AG04450 (cell line): ENCODE measurements around the gene BSPRY. TPM values are rescaled to one million over a fixed set of nuclear protein-coding genes. Genes with fewer than 3 reads are reported as not detected.

Experiments used
- CTCF ChIA-PET: fragments of 300-600, 350-600 bp; formaldehyde crosslinking; extraction: SDS; loops from one replicate; lab custom pipeline; 2022; ENCODE audit warnings: antibody characterized with exemption, inconsistent platforms; lab: Charles Lee
- POLR2A ChIA-PET: fragments of 350-600 bp; formaldehyde crosslinking; extraction: SDS; loops from one replicate; lab custom pipeline; 2021; ENCODE audit warnings: antibody characterized with exemption, inconsistent platforms; lab: Yijun Ruan, JAX
- DNase-seq: peaks from one replicate; pipeline ENCODE4 v3.0.0-alpha.2; 2011; ENCODE audit warnings: low read depth, low spot score
- H3K27ac ChIP-seq: one replicate; pipeline ENCODE4 v1.5.1; 2012; ENCODE audit warnings: low read depth, low read length, control low read depth
- H3K27me3 ChIP-seq: one replicate; pipeline ENCODE4 v1.6.0; 2012; ENCODE audit warnings: low read length; ENCODE audit not compliant: control insufficient read depth, insufficient read depth
- H3K4me3 ChIP-seq: 2 replicates; pipeline ENCODE4 v1.5.1; 2011; ENCODE audit warnings: mild to moderate bottlenecking, low read depth, low read length, control low read depth
- H3K9me3 ChIP-seq: 2 replicates; pipeline ENCODE4 v1.5.1; 2012; ENCODE audit warnings: low read length; ENCODE audit not compliant: control insufficient read depth, insufficient read depth
- CTCF ChIP-seq: IDR thresholded peaks from 2 replicates; pipeline ENCODE4 v1.5.1; 2011; ENCODE audit warnings: low read depth, low read length, control low read depth, inconsistent platforms
- polyA plus RNA-seq: library from polyadenylated mRNA; depleted of rRNA; stranded (reverse); fragments of >200 nt; gene quantifications from 2 replicates; pipeline ENCODE4 v1.2.3, GENCODE V29; 2011

BSPRY gene
- polyA plus RNA-seq, 1 experiment: not detected

- Histone ChIP-seq H3K27me3 (peaks cover 2% of the 10 kb centered on the region), H3K4me3 (no peak overlapping the region), H3K9me3 (no peaks in the 10 kb centered on the region; the same call in 1 of the 2 replicates), H3K27ac (no peak overlapping the region)
- ChIA-PET CTCF (interaction anchor here (0.9 kb wide), 1 partner anchor 29 kb away, joined by 3 read pairs; the partner anchor contains the start of gene ALAD), POLR2A (no interaction called here)
- no peak for DNase-seq
- no peak for TF ChIP-seq CTCF
Measured at GRCh38 chr9:113372059-113372458, 22.7 kb downstream of the BSPRY start.

GRCh38 chr9:113373256-113373655 is 23.9 kb downstream of the BSPRY start:
- CTCF ChIA-PET: no interaction called here

GRCh38 chr9:113373676-113374392 is 24.5 kb downstream of the BSPRY start:
- DNase-seq: no peak
- TF ChIP-seq CTCF: no peak
- Histone ChIP-seq H3K9me3 (no peaks in the 10 kb centered on the region; the same call in 1 of the 2 replicates), H3K27me3 (no peaks in the 10 kb centered on the region), H3K27ac (no peak overlapping the region), H3K4me3 (no peak overlapping the region)
- ChIA-PET CTCF (no interaction called here), POLR2A (no interaction called here)

More at GRCh38 chr9:113373256-113373655, 23.9 kb downstream of the BSPRY start:
- TF ChIP-seq CTCF: no peak
- H3K27ac ChIP-seq: no peak overlapping the region
- POLR2A ChIA-PET: no interaction called here
- H3K4me3 ChIP-seq: no peak overlapping the region
- H3K9me3 ChIP-seq: no peaks in the 10 kb centered on the region; the same call in 1 of the 2 replicates
- no peaks in the 10 kb centered on the region for H3K27me3 ChIP-seq
- DNase-seq: no peak

- Histone ChIP-seq H3K4me3 (no peak overlapping the region), H3K27me3 (no peaks in the 10 kb centered on the region), H3K27ac (no peak overlapping the region), H3K9me3 (no peaks in the 10 kb centered on the region; the same call in 1 of the 2 replicates)
- no peak for DNase-seq
- no peak for TF ChIP-seq CTCF
- POLR2A ChIA-PET: interaction anchor here (1.0 to 1.5 kb wide), 2 partner anchors 26 to 204 kb away, joined by 4 to 7 read pairs; partner anchors contain the start of gene ALAD
- CTCF ChIA-PET: interaction anchor here (1.0 kb wide), 1 partner anchor 26 kb away, joined by 3 read pairs; the partner anchor contains the start of gene ALAD
Measured at GRCh38 chr9:113375057-113376023, 26.0 kb downstream of the BSPRY start.
